Stimulated activated CD4-positive, alpha-beta T cell treated with anti-CD3 and anti-CD28 coated beads, Interleukin-4, amount 100 ng/mL, for 1 hour (primary cell): Measurements from ENCODE around the gene RAB12.
"Not testable (repeated sequence)": the region's sequence is repeated elsewhere in the genome, so short reads cannot be mapped to it uniquely, and the experiment has no call there.

Source experiments
- DNase-seq: peaks from one replicate; pipeline ENCODE4 v3.0.0-alpha.2; 2020

RAB12 gene

DNA sequence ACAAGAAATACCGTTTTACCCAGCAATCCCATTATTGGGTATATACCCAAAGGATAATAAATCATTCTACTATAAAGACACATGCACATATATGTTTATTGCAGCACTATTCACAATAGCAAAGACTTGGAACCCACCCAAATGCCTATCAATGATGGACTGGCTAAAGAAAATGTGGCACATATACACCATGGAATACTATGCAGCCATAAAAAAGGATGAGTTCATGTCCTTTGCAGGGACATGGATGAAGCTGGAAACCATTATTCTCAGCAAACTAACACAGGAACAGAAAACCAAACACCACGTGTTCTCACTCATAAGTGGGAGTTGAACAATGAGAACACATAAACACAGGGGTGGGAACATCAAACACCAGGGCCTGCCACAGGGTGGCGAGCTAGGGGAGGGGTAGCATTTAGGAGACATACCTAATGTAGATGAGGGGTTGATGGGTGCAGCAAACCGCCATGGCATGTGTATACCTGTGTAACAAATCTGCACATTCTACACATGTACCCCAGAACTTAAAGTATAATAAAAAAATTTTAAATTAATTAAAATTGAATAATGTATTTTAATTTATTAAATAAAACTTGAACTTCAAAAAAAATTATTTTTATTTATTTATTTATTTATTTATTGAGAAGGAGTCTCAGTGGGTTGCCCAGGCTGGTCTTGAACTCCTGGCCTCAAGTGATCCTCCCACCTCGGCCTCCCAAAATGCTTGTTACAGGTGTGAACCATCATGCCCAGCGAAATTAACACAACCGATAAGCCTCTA, 42.4 kb downstream of the RAB12 start:
- not testable (repeated sequence) for DNase-seq

GRCh38 chr18:8654503-8655451, 45.5 kb downstream of the RAB12 start:
- DNase-seq, result no peak

DNA sequence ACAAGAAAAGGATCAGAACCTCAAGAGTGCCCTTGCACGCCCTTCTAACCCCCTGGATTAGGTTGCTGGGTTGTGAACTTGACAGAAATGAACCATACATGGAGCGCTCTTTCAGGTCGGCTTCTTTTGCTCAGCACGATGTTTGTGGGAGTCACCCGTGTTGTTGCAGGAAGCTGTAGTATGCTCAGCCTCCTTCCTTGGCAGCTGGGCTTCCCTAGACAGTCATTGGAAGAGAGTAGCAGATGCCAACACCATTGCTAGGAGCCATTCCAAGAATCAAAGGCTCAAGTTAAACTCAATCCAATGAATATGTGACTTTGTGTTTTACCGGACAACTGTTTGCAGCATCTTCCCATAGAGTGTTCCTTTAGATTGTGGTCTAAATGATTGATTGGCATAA, 47.0 kb downstream of the RAB12 start:
- DNase-seq, result no peak

- DNase-seq, result no peak
Measured at GRCh38 chr18:8657050-8657820, 48.0 kb downstream of the RAB12 start.

GRCh38 chr18:8657873-8658470, 48.7 kb downstream of the RAB12 start:
- DNase-seq, result no peak

- DNase-seq, result no peak
Measured at GRCh38 chr18:8658858-8659485, 49.7 kb downstream of the RAB12 start.

DNA sequence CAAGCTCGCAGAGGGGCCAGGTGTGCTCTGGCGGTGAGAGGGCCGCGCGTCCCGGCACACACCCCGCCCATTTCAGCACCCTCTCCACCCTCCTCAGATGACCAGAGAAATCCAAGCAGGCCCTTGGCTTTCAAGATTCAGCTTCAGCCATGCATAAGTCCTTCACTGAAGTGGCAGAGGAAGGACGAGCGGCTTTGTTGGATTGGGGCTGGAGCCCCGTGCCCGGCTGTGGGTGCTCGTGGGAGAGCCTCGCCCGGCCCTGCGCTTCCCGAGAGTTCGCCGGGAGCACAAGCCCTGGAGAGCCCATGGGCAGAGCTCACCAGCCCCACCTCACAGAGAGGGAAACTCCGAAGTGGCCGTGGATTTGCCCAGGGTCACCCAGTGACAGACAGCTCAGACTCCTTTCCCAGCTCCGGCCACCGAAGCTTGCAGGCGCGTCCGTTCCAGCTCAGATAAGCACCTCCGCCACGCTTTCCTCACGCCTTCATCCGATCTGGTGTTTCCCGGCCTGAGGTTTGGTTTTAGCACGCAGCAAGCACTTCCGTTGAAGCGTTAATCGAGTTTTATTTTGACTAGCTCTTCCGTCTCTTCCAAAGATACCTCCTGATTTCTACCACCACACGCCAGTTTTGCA, 50.5 kb downstream of the RAB12 start:
- DNase-seq, result no peak

- no peak for DNase-seq
Measured at GRCh38 chr18:8660316-8660715, 51.1 kb downstream of the RAB12 start.

DNA sequence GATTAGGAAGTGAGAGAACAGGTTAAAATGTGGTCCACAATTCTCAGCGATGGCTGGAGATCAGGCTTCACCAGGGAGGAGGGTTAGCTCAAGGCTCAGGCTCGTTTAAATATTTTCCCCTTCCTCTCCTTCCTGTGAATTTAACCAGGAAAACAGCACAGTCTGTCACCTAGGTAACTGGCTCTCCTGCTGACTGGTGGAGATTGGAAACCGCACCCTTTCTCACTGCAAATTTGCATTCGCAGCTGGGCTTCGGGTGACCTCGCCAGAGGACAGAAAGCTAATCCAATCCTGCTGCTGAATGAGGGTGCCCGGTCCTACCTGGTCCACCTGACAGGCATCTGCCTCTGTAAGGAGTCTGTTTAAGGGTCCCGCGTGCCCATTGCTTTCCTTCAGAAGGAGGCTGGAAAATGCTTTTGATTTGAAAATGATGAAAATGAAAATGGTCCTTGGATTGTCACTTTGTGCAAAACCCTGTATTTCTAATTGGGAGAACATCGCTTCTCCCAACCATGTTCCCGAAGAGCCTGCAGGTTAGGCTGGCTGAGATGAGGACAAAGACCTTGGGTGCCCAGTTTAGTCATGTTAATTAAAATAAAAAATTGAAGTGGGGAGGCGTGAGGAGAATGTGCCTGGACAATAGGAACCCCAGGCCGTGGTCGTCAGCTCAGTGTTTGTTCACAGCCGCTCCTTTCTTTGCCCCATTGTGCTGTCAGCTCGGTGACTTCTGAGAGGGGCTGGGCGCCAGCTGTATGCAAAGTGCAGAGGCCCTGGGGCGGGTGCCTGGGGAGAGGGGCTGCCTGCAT, 52.7 kb downstream of the RAB12 start:
- DNase-seq, result no peak

DNA sequence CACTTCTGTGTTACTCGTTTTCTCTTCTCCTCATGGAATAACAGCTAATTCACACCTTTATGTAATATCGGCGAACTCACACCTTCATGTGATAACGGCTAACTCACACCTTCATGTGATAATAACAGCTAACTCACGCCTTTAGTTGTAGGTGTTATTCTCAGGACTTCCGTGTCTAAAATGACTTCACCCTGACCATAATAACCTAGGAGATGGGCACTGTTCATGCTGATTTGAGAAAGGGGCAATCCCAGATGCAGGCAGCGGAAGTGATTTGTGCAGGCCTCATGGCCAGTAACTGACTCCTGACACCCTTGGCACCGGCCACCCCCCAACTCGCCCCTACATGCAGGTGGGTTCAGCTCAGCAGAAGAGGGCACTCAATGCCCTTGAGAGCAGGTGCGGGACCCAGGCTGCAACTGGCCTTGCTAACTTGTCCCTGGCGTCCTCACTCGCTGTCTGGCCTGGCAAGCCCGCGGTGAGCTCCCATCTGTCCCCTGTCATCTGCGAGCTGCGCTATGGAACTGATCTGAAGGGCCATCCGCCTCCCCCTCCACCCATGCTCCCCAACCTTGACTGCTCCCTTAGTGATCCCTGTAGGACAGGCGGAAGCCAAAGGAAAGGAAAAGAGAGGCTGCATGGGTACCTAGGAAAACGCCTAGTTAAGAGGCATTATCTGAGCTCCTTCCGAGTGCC, 53.5 kb downstream of the RAB12 start:
- no peak for DNase-seq

- DNase-seq, result no peak
Measured at GRCh38 chr18:8667846-8668245, 58.6 kb downstream of the RAB12 start.

- DNase-seq, result no peak
Measured at GRCh38 chr18:8668381-8668780, 59.1 kb downstream of the RAB12 start.

DNA sequence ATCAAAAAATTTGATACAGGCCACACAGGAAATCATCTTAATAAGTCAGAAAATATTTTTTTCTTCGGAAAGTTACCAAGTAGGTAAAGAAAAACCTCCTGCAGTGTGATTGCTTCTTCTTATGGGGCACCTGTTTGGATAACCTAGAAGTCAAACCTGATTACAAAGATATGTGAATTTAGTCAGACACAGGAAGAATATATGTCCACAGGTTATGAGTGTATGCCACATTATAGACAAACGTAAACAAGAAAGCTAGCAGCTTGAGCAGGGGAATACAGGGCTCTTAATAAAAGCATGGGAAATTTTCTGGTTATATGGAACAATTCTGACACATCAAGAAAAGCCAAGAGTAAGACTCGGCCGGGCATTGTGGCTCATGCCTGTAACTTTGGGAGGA, 60.3 kb downstream of the RAB12 start:
- DNase-seq, result no peak

DNA sequence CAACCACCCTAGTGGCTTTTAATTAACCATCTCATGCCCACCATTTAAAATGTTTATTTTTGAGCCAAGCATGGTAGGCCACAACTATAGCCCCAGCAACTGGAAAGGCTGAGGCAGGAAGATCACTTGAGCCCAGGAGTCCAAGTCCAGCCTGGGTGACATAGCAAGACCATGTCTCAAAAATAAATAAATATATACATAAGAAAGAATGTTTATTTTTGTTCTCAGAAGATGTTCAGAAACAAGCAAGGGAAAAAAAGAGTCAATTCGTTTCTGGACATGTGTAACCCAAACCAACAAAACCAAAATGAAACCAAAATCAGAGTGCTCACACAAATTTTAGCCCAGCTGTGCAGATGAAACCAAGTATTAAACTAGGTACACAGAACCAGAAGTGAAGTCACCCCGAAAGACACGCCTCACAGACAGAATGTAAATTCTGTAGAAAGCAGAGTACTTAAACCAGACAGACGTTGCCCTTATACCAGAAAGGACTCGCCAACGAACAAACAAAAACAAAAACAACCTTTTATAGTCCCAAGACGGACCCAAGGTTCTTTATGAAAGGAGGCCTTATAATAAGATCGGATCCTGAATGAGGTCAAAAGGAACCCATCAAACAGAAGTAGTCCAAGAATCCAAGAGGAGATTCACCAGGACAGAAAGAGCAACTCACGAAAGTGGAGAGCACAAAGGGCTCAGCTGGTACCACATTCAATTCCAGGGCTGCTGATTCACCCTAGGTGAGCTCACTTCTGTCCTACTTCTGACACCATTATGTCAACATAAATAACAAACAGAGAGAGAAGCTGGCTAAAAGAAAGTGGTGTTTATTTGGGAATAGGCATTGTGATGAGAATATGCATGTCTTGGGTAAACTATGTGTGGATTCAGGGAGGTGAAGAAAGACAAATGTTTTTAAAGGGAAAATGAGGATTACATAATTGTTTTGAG, 64.3 kb downstream of the RAB12 start:
- no peak for DNase-seq

- no peak for DNase-seq
Measured at GRCh38 chr18:8675057-8675456, 65.8 kb downstream of the RAB12 start.

- no peak for DNase-seq
Measured at GRCh38 chr18:8681196-8681595, 72.0 kb downstream of the RAB12 start.

GRCh38 chr18:8684577-8684976, 75.3 kb downstream of the RAB12 start:
- no peak for DNase-seq

GRCh38 chr18:8685141-8685913, 76.1 kb downstream of the RAB12 start:
- no peak for DNase-seq
